ENCODE results near the gene RPL27A. TPM values are rescaled to one million over a fixed set of nuclear protein-coding genes. Genes with fewer than 3 reads are reported as not detected.

RPL27A gene
- total and polyA plus RNA-seq, 2 of the 8 experiments (the other 6 are each of a cell fraction or from before 2014, with no cell fraction given) = 1,756 to 1,777 TPM

DNA sequence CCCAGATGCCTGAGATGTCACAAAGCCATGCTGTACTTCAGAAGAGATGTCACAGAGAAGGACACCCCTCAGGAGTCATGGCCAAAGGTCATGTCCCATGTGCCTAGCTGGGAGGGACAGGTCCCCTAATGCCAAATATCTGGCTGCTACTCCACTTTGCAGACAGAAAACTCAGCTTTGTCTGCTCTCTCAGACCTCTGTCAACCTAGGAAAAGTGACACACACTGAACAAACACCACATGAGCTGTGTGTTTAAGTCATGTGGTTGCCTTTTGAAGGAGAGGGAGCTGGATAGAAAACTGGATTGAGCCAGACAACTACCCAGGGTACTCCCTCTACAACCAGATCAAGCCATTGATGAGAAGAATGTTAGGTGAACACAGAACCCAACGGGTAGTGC, 3.6 kb upstream of the RPL27A start:
- no peak overlapping the region for H3K9ac ChIP-seq (replicated peaks in 1 of 4; ENCODE audit: extremely low read depth in 1 of 4, low read depth in 3 of 4, low read length in 3 of 4)
- ChIA-PET CTCF (ENCODE audit: partially characterized antibody) (interaction anchor here (0.6 to 1.3 kb wide), 4 partner anchors 17 to 410 kb away, joined by 3 to 4 read pairs (median 3); no protein-coding TSS in a partner anchor), POLR2A (ENCODE audit: partially characterized antibody) (interaction anchor here (0.6 to 2.0 kb wide), 6 partner anchors 9 to 157 kb away, joined by 3 to 19 read pairs (median 4); no protein-coding TSS in a partner anchor)
- no peak overlapping the region; the same call in 1 of the 2 replicates for H2AK5ac ChIP-seq (ENCODE audit: low read depth, low read length)
- H3K4me3 ChIP-seq (ENCODE audit: extremely low read depth in 1 of 4, insufficient read depth in 2 of 4, low read depth in 3 of 4, low read length in 4 of 4) = no peak overlapping the region
- H2BK12ac ChIP-seq (ENCODE audit: low read depth, low read length) = no peak overlapping the region
- 0 out of 2 replicates have a peak, but pooled peaks cover 1% of the 10 kb centered on the region for H3K79me1 ChIP-seq (ENCODE audit: low read depth, low read length)
- H3K79me2 ChIP-seq (ENCODE audit: control insufficient read depth in 1 of 2, insufficient read depth in 2 of 2, low read length in 2 of 2) = peaks cover 8 to 19% of the 10 kb centered on the region in 2 experiments
- H3K4me2 ChIP-seq (ENCODE audit: insufficient read depth in 1 of 2, low read depth in 2 of 2, low read length in 2 of 2) = no peak overlapping the region
- no peak overlapping the region for H3K56ac ChIP-seq (replicated peaks; ENCODE audit: insufficient read length, low read depth, low read length)
- WGBS, 2 experiments (ENCODE audit: extremely low coverage in 1 of 2, insufficient coverage in 1 of 2, insufficient read length in 1 of 2, insufficient replicate concordance in 2 of 2, low coverage in 1 of 2, low lambda C conversion rate in 2 of 2, missing lambda C conversion rate in 1 of 2) = 83% methylated on average over 1 of the region's 1 CpG; no CpG with 5 or more reads in 1 of the 2 experiments
- peaks cover 0 to 3% of the 10 kb centered on the region in 2 experiments for H4K20me1 ChIP-seq (replicated peaks in 1 of 2; ENCODE audit: control insufficient read depth in 1 of 2, insufficient read depth in 2 of 2, low read length in 2 of 2)
- no peak overlapping the region for H4K8ac ChIP-seq (ENCODE audit: extremely low read depth, insufficient read depth, low read length)
- H2AFZ ChIP-seq (ENCODE audit: low read length) = no peak overlapping the region
- H4K5ac ChIP-seq (ENCODE audit: insufficient read length, low read depth, low read length) = no peak overlapping the region
- FAIRE-seq (no peak), DNase-seq (ENCODE audit: low read depth in 1 of 2, low spot score in 2 of 2) (no peak)
- H3K4me1 ChIP-seq (replicated peaks in 1 of 4; ENCODE audit: control insufficient read depth in 3 of 4, insufficient read depth in 4 of 4, low read length in 3 of 4) = peaks cover 0 to 7% (median 5%) of the 10 kb centered on the region in 4 experiments; a peak in 3 of 7 replicates
- H3K27ac ChIP-seq (ENCODE audit: low read depth, low read length) = no peak overlapping the region
- H3K14ac ChIP-seq (ENCODE audit: insufficient read length) = no peak overlapping the region
- no peak overlapping the region for H3K23ac ChIP-seq (ENCODE audit: insufficient read length)
- H3K9me3 ChIP-seq (ENCODE audit: insufficient read depth in 2 of 2, low read depth in 1 of 2, low read length in 1 of 2) = no peaks in the 10 kb centered on the region
- no peak overlapping the region for H3K18ac ChIP-seq (ENCODE audit: extremely low read depth, low read length)
- no peak overlapping the region for H3K4ac ChIP-seq (replicated peaks; ENCODE audit: insufficient read length, low read depth, low read length)
- peaks cover 8% of the 10 kb centered on the region for H3K23me2 ChIP-seq (ENCODE audit: low read depth, low read length)
- H2BK120ac ChIP-seq (replicated peaks; ENCODE audit: low read depth, low read length) = no peak overlapping the region
- H2BK5ac ChIP-seq (ENCODE audit: low read depth, low read length) = no peak overlapping the region
- no peak overlapping the region for H2BK15ac ChIP-seq (ENCODE audit: low read length)
- no peaks in the 10 kb centered on the region for H3K27me3 ChIP-seq (replicated peaks in 1 of 4; ENCODE audit: control insufficient read depth in 3 of 4, extremely low read depth in 1 of 4, insufficient read depth in 3 of 4, low read length in 3 of 4)
- H4K91ac ChIP-seq (replicated peaks; ENCODE audit: insufficient read length, low read length) = no peak overlapping the region
- TF ChIP-seq TCF12 (IDR thresholded peaks at IDR 0.05; ENCODE audit: low read depth, low read length) = no peak
- no peak for TF ChIP-seq SP1 (IDR thresholded peaks at IDR 0.05; ENCODE audit: low read depth, low read length)
- no peak for TF ChIP-seq BRCA1 (IDR thresholded peaks at IDR 0.05; ENCODE audit: low read depth, low read length)
- no peak for TF ChIP-seq HDAC6 (IDR thresholded peaks at IDR 0.05; ENCODE audit: low read depth, low read length)
- peaks cover 4 to 8% (median 4%) of the 10 kb centered on the region in 4 experiments; a peak in 7 of 8 replicates for H3K36me3 ChIP-seq (ENCODE audit: control insufficient read depth in 2 of 4, insufficient read depth in 4 of 4, low read length in 3 of 4)
- H2BK20ac ChIP-seq (ENCODE audit: low read length) = no peak overlapping the region

All from H1 (cell line).